ENCODE data around the gene UGT1A7. TPM values are rescaled to one million over a fixed set of nuclear protein-coding genes. Genes with fewer than 3 reads are reported as not detected.
"Not testable (repeated sequence)": the region's sequence is repeated elsewhere in the genome, so short reads cannot be mapped to it uniquely, and the experiment has no call there.

UGT1A7 gene
- polyA plus RNA-seq, 1 donor (not counting 4 experiments of a cell fraction or from before 2014, with no cell fraction given) = 0.87 TPM

GRCh38 chr2:233643128-233643527 lies 38.6 kb upstream of the UGT1A7 start:
- Histone ChIP-seq H3K4me2 (ENCODE audit: control insufficient read depth, extremely low read depth, insufficient read depth, low read depth, low read length) (no peak overlapping the region), H3K4me3 (ENCODE audit: control insufficient read depth in 2 of 3, extremely low read depth in 1 of 3, insufficient read depth in 2 of 3, low read depth in 1 of 3, low read length in 3 of 3) (no peak overlapping the region), H2AFZ (ENCODE audit: control insufficient read depth, low read length) (no peak overlapping the region), H4K20me1 (ENCODE audit: control insufficient read depth, extremely low read depth, insufficient read depth, low read length) (no peaks in the 10 kb centered on the region), H3K9me1 (ENCODE audit: control insufficient read depth, extremely low read depth, insufficient read depth, low read length) (no peaks in the 10 kb centered on the region), H3K36me3 (ENCODE audit: control insufficient read depth in 2 of 2, extremely low read depth in 1 of 2, insufficient read depth in 2 of 2, low read length in 2 of 2) (no peaks in the 10 kb centered on the region), H3K27ac (ENCODE audit: control insufficient read depth, insufficient read depth, low read length) (no peak overlapping the region), H3K27me3 (ENCODE audit: control insufficient read depth, extremely low read depth, insufficient read depth, low read length) (no peaks in the 10 kb centered on the region), H3K9ac (ENCODE audit: control insufficient read depth, extremely low read depth, insufficient read depth, low read length) (no peak overlapping the region), H3K4me1 (ENCODE audit: control insufficient read depth, extremely low read depth, insufficient read depth, low read length) (peaks cover 3% of the 10 kb centered on the region), H3K9me3 (ENCODE audit: control insufficient read depth, low read depth, low read length) (peaks cover 5% of the 10 kb centered on the region), H3K79me2 (ENCODE audit: control insufficient read depth, insufficient read depth, low read length) (no peaks in the 10 kb centered on the region)
- no peak for TF ChIP-seq EZH2 (IDR thresholded peaks at IDR 0.05; ENCODE audit: low read length)
- TF ChIP-seq CTCF (optimal IDR thresholded peaks at IDR 0.05 in 1 of 3, IDR thresholded peaks at IDR 0.05 in 1 of 3, conservative IDR thresholded peaks at IDR 0.05 in 1 of 3; ENCODE audit: extremely low read depth in 1 of 3, insufficient read depth in 2 of 3, low read length in 3 of 3) = peak; percentile 42 to 66 (median 50)
- FAIRE-seq (peak; percentile 77), DNase-seq (ENCODE audit: low read depth, low spot score) (no peak)
- dilution Hi-C loops (cut with MboI; ENCODE audit: extremely low pct_ligation_motif_present, low sequenced_read_pairs) = no loop called here

GRCh38 chr2:233646033-233646432 lies 35.7 kb upstream of the UGT1A7 start:
- H3K9me3 ChIP-seq (ENCODE audit: control insufficient read depth, low read depth, low read length); H3K27ac ChIP-seq (ENCODE audit: control insufficient read depth, insufficient read depth, low read length); H3K4me3 ChIP-seq (ENCODE audit: control insufficient read depth in 2 of 3, extremely low read depth in 1 of 3, insufficient read depth in 2 of 3, low read depth in 1 of 3, low read length in 3 of 3); H4K20me1 ChIP-seq (ENCODE audit: control insufficient read depth, extremely low read depth, insufficient read depth, low read length); H3K36me3 ChIP-seq (ENCODE audit: control insufficient read depth in 2 of 2, extremely low read depth in 1 of 2, insufficient read depth in 2 of 2, low read length in 2 of 2); dilution Hi-C loops (cut with MboI; ENCODE audit: extremely low pct_ligation_motif_present, low sequenced_read_pairs); H3K4me1 ChIP-seq (ENCODE audit: control insufficient read depth, extremely low read depth, insufficient read depth, low read length); FAIRE-seq; H2AFZ ChIP-seq (ENCODE audit: control insufficient read depth, low read length); H3K27me3 ChIP-seq (ENCODE audit: control insufficient read depth, extremely low read depth, insufficient read depth, low read length); H3K4me2 ChIP-seq (ENCODE audit: control insufficient read depth, extremely low read depth, insufficient read depth, low read depth, low read length); H3K9ac ChIP-seq (ENCODE audit: control insufficient read depth, extremely low read depth, insufficient read depth, low read length); H3K79me2 ChIP-seq (ENCODE audit: control insufficient read depth, insufficient read depth, low read length); DNase-seq (ENCODE audit: low read depth, low spot score); H3K9me1 ChIP-seq (ENCODE audit: control insufficient read depth, extremely low read depth, insufficient read depth, low read length): not testable (repeated sequence)

GRCh38 chr2:233650981-233651380 lies 30.7 kb upstream of the UGT1A7 start:
- Histone ChIP-seq H3K79me2 (ENCODE audit: control insufficient read depth, insufficient read depth, low read length) (no peaks in the 10 kb centered on the region), H3K4me3 (ENCODE audit: control insufficient read depth in 2 of 3, extremely low read depth in 1 of 3, insufficient read depth in 2 of 3, low read depth in 1 of 3, low read length in 3 of 3) (no peak overlapping the region), H3K4me1 (ENCODE audit: control insufficient read depth, extremely low read depth, insufficient read depth, low read length) (peaks cover 11% of the 10 kb centered on the region), H3K9me3 (ENCODE audit: control insufficient read depth, low read depth, low read length) (peaks cover under 1% of the 10 kb centered on the region), H3K9me1 (ENCODE audit: control insufficient read depth, extremely low read depth, insufficient read depth, low read length) (no peaks in the 10 kb centered on the region), H4K20me1 (ENCODE audit: control insufficient read depth, extremely low read depth, insufficient read depth, low read length) (no peaks in the 10 kb centered on the region), H2AFZ (ENCODE audit: control insufficient read depth, low read length) (peak overlapping the region; percentile 53), H3K27me3 (ENCODE audit: control insufficient read depth, extremely low read depth, insufficient read depth, low read length) (no peaks in the 10 kb centered on the region), H3K4me2 (ENCODE audit: control insufficient read depth, extremely low read depth, insufficient read depth, low read depth, low read length) (peak overlapping the region; percentile 68), H3K27ac (ENCODE audit: control insufficient read depth, insufficient read depth, low read length) (no peak overlapping the region), H3K9ac (ENCODE audit: control insufficient read depth, extremely low read depth, insufficient read depth, low read length) (no peak overlapping the region), H3K36me3 (ENCODE audit: control insufficient read depth in 2 of 2, extremely low read depth in 1 of 2, insufficient read depth in 2 of 2, low read length in 2 of 2) (no peaks in the 10 kb centered on the region)
- peak; percentile 90 for FAIRE-seq
- dilution Hi-C loops (cut with MboI; ENCODE audit: extremely low pct_ligation_motif_present, low sequenced_read_pairs) = no loop called here
- no peak for TF ChIP-seq EZH2 (IDR thresholded peaks at IDR 0.05; ENCODE audit: low read length)
- TF ChIP-seq CTCF (optimal IDR thresholded peaks at IDR 0.05 in 1 of 3, IDR thresholded peaks at IDR 0.05 in 1 of 3, conservative IDR thresholded peaks at IDR 0.05 in 1 of 3; ENCODE audit: extremely low read depth in 1 of 3, insufficient read depth in 2 of 3, low read length in 3 of 3) = no peak
- DNase-seq (ENCODE audit: low read depth, low spot score) = no peak
